Epithelial cell of prostate (primary cell): ENCODE results near the gene UPB1.
A peak's percentile ranks its signal among the peaks of the same experiment; 100 is the strongest.

Experiments used
- DNase-seq: peaks from one replicate; pipeline ENCODE4 v3.0.0-alpha.2; 2011; ENCODE audit warnings: low read depth, low spot score
- H3K27ac ChIP-seq: fragments of 450-650 bp; 2 replicates; pipeline ENCODE4 v1.5.1; 2017; ENCODE audit warnings: mild to moderate bottlenecking

The UPB1 gene

GRCh38 chr22:24554313-24555164 is 59.4 kb downstream of the UPB1 start, which contains the start of gene GUCD1:
Gene GUCD1 (minus strand): TSS chr22:24555138. CDS start chr22:24554991, 147 bp downstream.
- DNase-seq, result no peak
- H3K27ac ChIP-seq, result peak within 1 kb of the TSS; percentile 88

GRCh38 chr22:24555165-24556039 is 60.3 kb downstream of the UPB1 start, which contains the start of gene SNRPD3:
Gene SNRPD3 (plus strand): TSS chr22:24555999. CDS start chr22:24557675, 1,676 bp downstream.
- DNase-seq, result peak; percentile 90
- H3K27ac ChIP-seq, result peak within 1 kb of the TSS; percentile 88

GRCh38 chr22:24559471-24559870 is 64.3 kb downstream of the UPB1 start:
- no peak overlapping the region for H3K27ac ChIP-seq
- DNase-seq, result no peak

- no peak overlapping the region for H3K27ac ChIP-seq
Measured at GRCh38 chr22:24563246-24563645, 68.1 kb downstream of the UPB1 start.

GRCh38 chr22:24564376-24565058 is 69.4 kb downstream of the UPB1 start:
- no peak for DNase-seq
- no peak overlapping the region for H3K27ac ChIP-seq

More at GRCh38 chr22:24563246-24563645, 68.1 kb downstream of the UPB1 start:
- no peak for DNase-seq

GRCh38 chr22:24565077-24565476 is 69.9 kb downstream of the UPB1 start:
- H3K27ac ChIP-seq, result no peak overlapping the region
- DNase-seq, result no peak

- DNase-seq, result no peak
- H3K27ac ChIP-seq, result no peak overlapping the region
Measured at GRCh38 chr22:24566899-24567511, 71.9 kb downstream of the UPB1 start.

GRCh38 chr22:24567668-24568067 is 72.5 kb downstream of the UPB1 start:
- no peak for DNase-seq
- no peak overlapping the region for H3K27ac ChIP-seq

GRCh38 chr22:24571266-24571665 is 76.1 kb downstream of the UPB1 start:
- DNase-seq, result no peak
- H3K27ac ChIP-seq, result no peak overlapping the region

GRCh38 chr22:24576778-24577177 is 81.6 kb downstream of the UPB1 start:
- peak overlapping the region; percentile 91 for H3K27ac ChIP-seq
- DNase-seq, result no peak
